HL-60 (cell line): ENCODE data around the gene C10orf105.

Experiments used
- GABPA ChIP-seq: IDR thresholded peaks from 2 replicates; pipeline ENCODE4 v1.6.1; 2012; ENCODE audit warnings: low read depth
- POLR2AphosphoS5 ChIP-seq: IDR thresholded peaks from 2 replicates; pipeline ENCODE4 v1.6.1; 2012; ENCODE audit warnings: low read depth
- TF ChIP-seq, protein P1 (sequence below): IDR thresholded peaks from one replicate; pipeline ENCODE4 v1.5.1; 2011; ENCODE audit warnings: low read length, control low read depth, inconsistent platforms; ENCODE audit not compliant: insufficient read depth

DNA sequence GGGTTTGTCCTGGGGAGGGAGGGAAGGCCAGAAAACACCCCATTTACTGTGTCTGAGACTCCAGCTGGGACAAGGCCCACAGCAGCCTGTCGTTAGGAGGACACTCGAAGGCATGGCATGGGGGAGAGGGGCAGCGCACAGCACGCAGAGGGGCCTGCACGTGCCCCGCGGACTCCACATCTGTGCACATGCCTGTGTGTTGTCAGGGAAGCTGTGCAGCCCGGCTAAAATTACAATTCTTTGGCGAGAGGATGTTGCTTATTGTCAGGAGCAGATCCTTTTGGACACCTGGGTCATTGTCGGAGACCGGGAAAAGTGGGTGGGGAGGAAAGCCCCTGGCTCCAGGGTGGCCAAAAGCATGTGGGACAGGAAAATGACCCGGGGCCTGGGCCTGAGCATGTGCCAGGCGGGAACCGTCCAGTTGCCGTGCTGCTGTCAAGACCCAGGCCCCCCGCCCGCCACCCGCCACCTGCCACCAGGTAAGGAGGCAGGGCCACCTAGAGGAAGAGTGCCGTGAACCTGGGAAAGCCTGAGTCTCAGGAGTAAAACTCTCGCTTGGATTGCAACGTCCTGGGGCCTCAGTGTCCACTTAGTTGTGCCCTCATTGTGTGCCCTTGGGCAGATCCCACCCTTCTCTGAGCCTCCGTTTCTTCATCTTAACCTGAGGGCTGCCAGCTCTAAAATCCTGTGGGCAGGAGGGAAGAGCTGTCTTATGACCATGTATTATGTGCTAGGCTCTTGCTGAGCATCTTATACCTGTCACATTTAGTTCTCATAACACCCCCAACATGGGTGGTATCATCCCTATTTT, 46.5 kb upstream of the C10orf105 start:
- TF ChIP-seq, protein P1, sequence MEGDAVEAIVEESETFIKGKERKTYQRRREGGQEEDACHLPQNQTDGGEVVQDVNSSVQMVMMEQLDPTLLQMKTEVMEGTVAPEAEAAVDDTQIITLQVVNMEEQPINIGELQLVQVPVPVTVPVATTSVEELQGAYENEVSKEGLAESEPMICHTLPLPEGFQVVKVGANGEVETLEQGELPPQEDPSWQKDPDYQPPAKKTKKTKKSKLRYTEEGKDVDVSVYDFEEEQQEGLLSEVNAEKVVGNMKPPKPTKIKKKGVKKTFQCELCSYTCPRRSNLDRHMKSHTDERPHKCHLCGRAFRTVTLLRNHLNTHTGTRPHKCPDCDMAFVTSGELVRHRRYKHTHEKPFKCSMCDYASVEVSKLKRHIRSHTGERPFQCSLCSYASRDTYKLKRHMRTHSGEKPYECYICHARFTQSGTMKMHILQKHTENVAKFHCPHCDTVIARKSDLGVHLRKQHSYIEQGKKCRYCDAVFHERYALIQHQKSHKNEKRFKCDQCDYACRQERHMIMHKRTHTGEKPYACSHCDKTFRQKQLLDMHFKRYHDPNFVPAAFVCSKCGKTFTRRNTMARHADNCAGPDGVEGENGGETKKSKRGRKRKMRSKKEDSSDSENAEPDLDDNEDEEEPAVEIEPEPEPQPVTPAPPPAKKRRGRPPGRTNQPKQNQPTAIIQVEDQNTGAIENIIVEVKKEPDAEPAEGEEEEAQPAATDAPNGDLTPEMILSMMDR, result no peak
- no peak for TF ChIP-seq POLR2AphosphoS5
- no peak for TF ChIP-seq GABPA
